Measurements from ENCODE around the gene GART.

- TF ChIP-seq EZH2 (IDR thresholded peaks at IDR 0.05; ENCODE audit: borderline replicate concordance, low read length) (no peak), CTCF (conservative IDR thresholded peaks at IDR 0.05 in 1 of 2, IDR thresholded peaks at IDR 0.05 in 1 of 2; ENCODE audit: extremely low read depth in 1 of 2, insufficient read depth in 1 of 2, low read depth in 1 of 2, low read length in 2 of 2) (no peak)
These were observed 9.7 kb upstream of the GART start for GRCh38 chr21:33551664-33552063.
